Stimulated activated CD4-positive, alpha-beta T cell treated with anti-CD3 and anti-CD28 coated beads, Interleukin-4, amount 100 ng/mL, for 1 hour (primary cell): ENCODE measurements around the gene DARS2.
"Not testable (repeated sequence)": the region's sequence is repeated elsewhere in the genome, so short reads cannot be mapped to it uniquely, and the experiment has no call there.

Experiments used
- DNase-seq: peaks from one replicate; pipeline ENCODE4 v3.0.0-alpha.2; 2020

The DARS2 gene

GRCh38 chr1:173862146-173862768 is 37.8 kb downstream of the DARS2 start:
- DNase-seq, result peak; percentile 34

DNA sequence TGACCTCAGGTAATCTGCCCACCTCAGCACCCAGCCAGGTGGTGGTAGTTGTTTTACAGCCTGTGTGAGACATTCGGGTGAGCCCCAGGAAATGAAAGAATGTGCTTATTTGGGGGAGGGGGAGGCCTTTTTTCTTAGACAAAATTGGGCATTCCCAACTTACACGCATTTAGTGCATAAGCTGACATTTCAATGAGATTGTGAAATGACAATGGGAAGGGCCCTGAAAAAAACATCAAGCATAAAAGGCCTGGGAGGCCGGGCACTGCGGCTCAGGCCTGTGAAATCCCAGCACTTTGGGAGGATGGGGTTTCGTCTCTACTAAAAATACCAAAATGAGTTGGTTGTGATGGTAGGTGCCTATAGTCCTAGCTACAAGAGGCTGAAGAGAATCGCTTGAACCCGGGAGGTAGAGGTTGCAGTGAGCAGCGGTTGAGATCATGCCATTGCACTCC is 38.3 kb downstream of the DARS2 start:
- DNase-seq, result no peak

- DNase-seq, result no peak
Observed at GRCh38 chr1:173863224-173864161, 39.0 kb downstream of the DARS2 start.

GRCh38 chr1:173864179-173864867 is 39.9 kb downstream of the DARS2 start:
- DNase-seq, result no peak

DNA sequence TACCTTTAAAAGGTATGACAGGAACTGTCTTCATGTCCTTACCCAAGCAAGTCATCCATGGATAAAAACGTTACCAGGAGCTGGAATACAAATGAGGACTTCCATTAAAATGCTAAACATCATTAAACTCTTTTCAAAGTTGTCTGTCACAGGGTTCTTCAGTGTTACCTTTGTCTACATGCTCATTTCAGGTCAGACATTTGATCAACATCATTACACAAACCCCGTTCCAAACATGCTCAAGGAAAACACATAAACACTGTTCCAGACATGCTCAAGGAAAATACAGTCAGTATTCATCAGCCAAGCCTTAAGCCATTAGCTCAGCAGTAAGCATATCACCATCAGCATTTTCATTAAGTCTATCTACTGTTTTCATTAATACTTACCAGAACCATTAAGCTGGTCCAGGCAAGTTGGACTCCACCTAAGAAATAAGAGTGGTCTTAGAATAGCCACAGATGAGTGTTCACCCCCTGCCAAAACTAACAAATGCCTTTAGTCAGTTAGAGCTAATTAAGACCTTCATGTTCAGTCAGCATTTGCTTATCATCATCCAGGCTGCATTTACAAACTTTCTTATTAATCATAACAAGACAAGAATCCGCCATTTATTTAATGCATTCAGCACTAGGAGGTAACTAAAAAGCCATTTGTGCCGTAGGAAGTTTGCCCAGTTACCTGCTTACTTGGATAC is 41.1 kb downstream of the DARS2 start:
- DNase-seq, result no peak

- no peak for DNase-seq
Observed at GRCh38 chr1:173866413-173867115, 42.1 kb downstream of the DARS2 start.

DNA sequence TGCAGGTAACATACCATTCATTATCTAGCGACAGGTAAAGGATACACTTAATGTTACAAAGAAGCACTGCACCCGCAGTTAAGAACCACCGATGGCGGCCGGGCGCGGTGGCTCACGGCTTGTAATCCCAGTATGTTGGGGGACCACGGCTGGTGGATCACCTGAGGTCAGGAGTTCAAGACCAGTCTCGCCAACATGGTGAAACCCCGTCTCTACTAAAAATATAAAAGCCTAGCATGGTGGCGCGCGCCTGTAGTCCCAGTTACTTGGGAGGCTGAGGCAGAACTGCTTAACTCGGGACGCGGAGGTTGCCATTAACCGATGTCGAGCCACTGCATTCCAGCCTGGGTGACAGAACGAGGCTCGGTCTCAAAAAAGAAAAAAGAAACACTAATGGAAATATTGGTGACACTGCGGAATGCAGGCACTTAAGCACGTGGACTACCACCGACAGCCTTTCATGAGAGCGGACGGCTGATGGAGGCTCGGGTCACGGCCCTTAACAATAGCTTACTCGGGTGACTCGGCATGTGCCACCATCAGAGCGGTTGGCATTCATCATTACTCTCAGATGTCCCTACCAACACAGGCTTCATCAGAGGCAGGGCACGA is 42.8 kb downstream of the DARS2 start:
- peak; percentile 44 for DNase-seq

DNA sequence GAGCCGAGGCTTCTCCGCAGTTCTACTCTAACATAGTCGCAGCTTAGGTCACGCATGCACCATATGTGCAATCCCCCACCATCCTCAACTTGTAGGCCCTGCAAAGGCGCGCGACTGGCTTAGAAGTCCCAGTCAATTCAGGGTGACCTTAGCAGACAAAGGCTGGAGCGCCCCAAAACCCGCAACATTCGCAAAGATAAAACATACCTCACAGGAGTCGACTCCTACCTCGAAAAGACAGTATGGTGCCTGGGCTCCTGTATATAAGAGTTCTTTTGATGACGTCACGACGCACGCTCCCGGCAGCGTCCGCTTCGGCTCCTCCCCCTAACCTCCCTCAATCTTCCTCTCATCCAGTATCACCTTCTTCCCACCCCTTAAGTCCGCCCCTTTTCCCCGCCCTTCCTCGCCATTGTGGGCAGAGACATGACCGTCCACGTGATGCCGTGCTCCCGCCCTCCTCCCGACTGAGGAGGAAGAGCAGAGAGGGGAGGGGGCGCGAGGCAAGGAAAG is 43.3 kb downstream of the DARS2 start, which contains the start of gene GAS5:
Gene GAS5, minus strand, starts transcription at position 237 of the 513 bp plus-strand sequence.
- peak; percentile 99 for DNase-seq

DNA sequence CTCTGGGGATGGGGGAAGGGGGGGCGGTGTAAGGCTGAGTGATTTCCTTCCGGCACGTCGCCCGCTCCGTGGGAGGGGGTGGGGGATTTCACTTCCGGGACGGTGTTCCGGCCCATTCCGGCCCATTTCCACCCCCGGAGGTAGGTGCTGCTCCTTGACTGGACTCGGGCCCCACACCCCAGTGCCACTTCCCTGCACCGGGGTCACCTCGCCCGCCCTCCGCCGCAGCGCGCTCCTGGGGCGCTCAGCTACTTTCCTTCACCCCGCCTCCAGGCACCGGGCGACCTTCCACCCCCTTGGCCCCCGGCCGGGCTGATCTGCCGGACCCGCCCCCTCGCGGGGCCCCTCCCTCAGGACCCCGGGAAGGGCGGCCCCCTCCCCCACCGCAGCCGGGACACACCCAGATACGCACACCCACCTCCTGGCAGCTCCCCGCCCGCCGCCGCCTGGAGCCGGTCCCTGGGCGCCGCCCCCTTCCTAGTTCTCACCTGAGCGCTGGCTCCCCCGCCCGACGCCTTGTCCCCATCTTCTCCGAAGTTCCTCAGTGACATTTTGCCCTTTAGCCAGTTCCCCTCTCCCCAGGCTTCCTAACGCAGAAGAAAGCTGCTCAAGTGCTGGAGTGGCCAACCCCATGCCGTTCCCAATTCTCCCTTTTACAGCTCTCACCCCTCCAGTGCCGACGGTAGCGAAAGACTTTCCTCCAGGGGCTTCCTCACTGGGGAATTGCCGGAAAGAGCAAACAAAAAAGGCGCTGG is 44.0 kb downstream of the DARS2 start, which contains the start of gene ZBTB37:
Gene ZBTB37, plus strand, starts transcription at position 115 of the 755 bp plus-strand sequence. CDS start 1,846 bp downstream, outside the sequence.
- peak; percentile 93 for DNase-seq

DNA sequence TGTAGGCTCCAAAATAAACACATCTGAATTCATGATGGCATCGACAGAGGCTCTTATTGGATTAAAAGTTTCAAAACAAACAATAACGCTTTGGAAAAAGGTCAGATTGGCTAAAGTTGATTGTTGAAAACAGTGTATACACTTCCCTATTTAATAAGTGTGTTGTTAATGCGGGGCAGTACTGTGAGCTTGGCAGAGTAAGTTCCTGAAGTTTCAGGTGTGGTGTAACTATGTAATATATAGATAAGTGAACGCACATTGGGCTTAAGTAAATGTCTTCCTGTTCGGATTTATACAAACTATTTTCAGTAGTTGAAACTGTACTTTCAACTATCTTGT is 44.5 kb downstream of the DARS2 start:
- DNase-seq, result no peak

GRCh38 chr1:173870252-173871075 is 46.0 kb downstream of the DARS2 start:
- peak; percentile 10 for DNase-seq

DNA sequence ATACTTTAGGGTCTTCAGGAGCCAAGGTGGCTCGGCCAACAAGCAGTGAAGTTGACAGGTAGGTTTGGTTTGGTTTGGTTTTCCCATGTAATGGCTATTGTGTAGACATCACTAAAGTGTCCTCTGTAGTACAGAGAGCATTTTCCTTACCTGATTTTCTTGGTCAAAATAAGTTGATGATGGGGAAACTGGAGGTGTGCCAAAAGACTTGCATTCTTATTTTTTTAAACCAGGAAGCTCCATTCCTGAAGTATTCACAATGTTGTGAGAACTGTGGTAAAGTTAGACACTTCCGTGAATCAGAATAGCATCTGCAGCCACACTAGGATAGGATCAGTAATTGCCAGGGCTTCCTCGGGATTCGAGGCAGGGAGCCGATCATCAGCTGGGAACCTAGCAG is 46.6 kb downstream of the DARS2 start:
- no peak for DNase-seq

GRCh38 chr1:173871500-173871899 is 47.0 kb downstream of the DARS2 start:
- DNase-seq, result no peak

GRCh38 chr1:173876732-173877131 is 52.3 kb downstream of the DARS2 start:
- DNase-seq, result no peak

- DNase-seq, result no peak
Observed at GRCh38 chr1:173878251-173878650, 53.8 kb downstream of the DARS2 start.

- not testable (repeated sequence) for DNase-seq
Observed at GRCh38 chr1:173881117-173881516, 56.6 kb downstream of the DARS2 start.

DNA sequence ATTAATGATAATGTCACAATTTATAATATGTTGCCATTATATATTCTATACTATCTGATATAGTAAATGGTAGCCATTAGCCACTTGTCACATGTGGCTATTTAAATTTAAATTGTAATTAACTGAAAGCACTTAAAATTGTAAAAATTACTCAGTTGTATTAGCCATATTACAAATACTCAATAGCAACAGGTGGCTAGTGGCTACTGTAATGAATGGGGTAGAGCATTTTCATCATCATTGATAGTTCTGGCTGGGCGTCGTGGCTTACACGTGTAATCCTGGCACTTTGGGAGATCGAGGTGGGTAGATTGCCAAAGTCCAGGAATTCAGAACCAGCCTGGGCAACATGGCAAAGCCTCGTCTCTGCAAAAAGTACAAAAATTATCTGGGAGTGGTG is 60.2 kb downstream of the DARS2 start:
- no peak for DNase-seq

DNA sequence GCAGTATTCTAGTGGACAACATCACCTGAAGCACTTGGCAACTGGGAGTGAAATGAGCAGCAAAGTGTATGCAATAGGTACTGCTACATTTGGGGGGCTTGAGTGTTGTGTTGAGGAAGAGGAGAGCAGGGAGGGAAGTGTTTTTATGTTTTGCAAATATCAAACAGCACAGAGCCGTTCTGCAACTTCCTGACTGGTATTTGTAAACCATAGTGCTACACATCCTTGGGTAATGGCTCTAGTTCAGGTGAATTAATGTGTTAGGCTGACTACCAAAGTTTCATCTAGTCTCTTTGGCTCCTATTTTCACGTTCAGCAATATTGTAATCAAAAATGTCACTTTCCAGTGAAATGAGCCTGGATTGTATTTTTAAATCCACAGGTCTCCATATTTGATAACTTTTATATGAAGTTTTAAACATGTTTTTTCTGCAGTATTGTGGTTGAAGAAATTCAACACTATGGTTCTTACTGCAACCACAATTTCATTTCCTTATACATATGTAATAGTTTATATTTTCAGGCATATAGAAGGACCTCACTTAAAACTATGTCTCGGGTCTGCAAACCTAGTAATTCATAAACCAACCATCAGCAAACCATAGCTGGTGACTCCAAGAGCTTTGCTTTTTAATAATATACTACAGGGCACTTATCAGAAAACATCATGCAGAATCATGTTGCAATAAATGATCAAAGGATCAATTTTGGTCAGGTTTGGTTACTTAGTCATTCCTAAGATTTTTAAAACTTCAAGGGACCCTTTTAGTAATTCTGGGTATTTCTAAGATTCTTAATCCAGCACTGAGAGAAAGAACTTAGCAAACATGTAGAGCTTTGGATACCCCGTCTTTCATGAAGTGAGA is 62.5 kb downstream of the DARS2 start:
- DNase-seq, result no peak

DNA sequence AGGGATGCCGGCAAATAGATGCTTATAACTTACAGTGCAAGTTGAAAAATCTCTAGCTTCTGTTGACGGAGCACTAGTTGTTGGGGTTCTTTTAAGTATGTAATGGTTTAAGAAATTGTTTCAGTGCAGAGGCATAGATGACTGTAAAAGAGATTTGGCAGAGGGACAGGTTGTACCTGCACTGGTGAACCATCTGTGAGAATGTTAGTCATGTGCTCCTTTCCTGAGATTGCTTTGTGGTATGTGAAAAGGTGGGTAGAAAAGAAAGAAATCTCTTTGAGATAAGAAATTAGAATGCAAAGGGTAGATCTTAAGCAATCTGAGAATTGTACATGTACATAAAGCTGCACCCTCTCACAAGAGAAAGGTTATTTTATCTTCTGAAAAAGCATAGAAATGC is 63.2 kb downstream of the DARS2 start:
- DNase-seq, result no peak
